NCI-H1105 (cell line): ENCODE data around the gene RFC4.

Experiments used
- DNase-seq: peaks from one replicate; lab custom pipeline; 2025; lab: John Stamatoyannopoulos, UW

Gene RFC4

DNA sequence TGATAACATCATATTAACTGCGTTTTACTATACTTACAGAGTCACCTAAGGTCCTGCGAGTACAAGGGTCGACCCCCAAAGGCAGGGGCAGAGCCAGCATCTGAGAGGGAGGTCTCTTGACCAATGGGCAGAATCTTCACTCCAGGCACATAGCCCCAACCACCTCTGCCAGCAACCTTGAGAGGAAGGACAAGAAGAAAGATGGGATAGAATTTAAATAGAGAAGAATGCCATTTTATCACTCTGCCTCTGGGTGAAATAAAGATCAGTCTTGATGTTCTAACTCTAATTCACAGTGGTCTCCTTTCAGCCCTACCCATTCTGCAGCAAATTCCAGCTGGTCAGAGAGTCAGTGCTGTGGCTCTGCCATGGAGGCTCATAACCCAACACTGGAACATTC is 62.6 kb downstream of the RFC4 start:
- no peak for DNase-seq

DNA sequence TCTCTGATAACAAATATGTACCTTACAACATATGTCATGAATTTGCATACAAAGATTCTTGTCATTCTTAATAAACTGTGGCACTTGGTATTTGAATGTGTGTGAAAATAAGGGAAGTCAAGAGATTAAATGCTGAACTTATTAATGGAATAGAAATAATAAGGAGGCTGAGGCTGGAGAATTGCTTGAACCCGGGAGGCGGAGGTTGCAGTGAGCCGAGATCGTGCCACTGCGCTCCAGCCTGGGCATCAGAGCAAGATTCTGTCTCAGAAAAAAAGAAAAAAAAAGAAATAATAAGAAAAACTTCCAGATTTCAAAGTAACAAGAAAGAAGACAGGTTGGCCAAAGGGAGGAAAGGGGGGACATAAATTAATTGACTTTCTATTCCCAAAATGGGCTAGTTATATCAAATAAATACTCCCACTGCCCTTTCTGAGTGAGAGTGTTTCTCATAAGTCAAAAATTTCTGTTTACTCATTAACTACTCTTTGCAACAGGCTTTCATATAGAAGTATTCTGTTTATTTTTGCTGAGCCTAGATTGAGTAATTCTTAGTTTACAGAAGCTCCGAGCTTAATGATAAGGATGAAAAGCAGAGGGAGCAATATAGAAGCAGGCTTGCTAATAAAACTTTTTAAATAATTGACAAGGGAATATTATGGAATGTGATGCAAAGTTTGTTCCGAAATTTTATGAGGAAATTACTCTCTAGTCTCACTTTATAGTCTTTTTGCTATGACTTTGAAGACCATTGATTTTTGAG is 63.5 kb downstream of the RFC4 start:
- DNase-seq: no peak
